NB4 (cell line): Measurements from ENCODE around the gene HDAC4.

Experiments
- DNase-seq: peaks from one replicate; pipeline ENCODE4 v3.0.0; 2010; ENCODE audit warnings: low read depth
- H3K4me3 ChIP-seq: one replicate; pipeline ENCODE4 v1.5.1; 2011; ENCODE audit warnings: mild to moderate bottlenecking, low read depth, low read length, moderate library complexity
- MYC ChIP-seq: IDR thresholded peaks from 2 replicates; pipeline ENCODE4 v1.6.1; 2011; ENCODE audit warnings: low read depth, low read length
- POLR2A ChIP-seq: IDR thresholded peaks from 2 replicates; pipeline ENCODE4 v1.6.1; 2011; ENCODE audit warnings: mild to moderate bottlenecking; ENCODE audit not compliant: insufficient read length; ENCODE audit errors: extremely low read depth
- TF ChIP-seq, protein P1 (sequence below): IDR thresholded peaks from 2 replicates; pipeline ENCODE4 v1.6.1; 2011; ENCODE audit warnings: low read depth, low read length
- TF ChIP-seq, protein P2 (sequence below): IDR thresholded peaks from one replicate; pipeline ENCODE4 v1.5.1; 2012; ENCODE audit warnings: low read depth, low read length

HDAC4 gene

GRCh38 chr2:239303711-239304532 lies 96.9 kb downstream of the HDAC4 start:
- TF ChIP-seq POLR2A (no peak), MYC (no peak)
- TF ChIP-seq, protein P1, sequence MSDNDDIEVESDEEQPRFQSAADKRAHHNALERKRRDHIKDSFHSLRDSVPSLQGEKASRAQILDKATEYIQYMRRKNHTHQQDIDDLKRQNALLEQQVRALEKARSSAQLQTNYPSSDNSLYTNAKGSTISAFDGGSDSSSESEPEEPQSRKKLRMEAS = no peak
- TF ChIP-seq, protein P2, sequence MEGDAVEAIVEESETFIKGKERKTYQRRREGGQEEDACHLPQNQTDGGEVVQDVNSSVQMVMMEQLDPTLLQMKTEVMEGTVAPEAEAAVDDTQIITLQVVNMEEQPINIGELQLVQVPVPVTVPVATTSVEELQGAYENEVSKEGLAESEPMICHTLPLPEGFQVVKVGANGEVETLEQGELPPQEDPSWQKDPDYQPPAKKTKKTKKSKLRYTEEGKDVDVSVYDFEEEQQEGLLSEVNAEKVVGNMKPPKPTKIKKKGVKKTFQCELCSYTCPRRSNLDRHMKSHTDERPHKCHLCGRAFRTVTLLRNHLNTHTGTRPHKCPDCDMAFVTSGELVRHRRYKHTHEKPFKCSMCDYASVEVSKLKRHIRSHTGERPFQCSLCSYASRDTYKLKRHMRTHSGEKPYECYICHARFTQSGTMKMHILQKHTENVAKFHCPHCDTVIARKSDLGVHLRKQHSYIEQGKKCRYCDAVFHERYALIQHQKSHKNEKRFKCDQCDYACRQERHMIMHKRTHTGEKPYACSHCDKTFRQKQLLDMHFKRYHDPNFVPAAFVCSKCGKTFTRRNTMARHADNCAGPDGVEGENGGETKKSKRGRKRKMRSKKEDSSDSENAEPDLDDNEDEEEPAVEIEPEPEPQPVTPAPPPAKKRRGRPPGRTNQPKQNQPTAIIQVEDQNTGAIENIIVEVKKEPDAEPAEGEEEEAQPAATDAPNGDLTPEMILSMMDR = no peak
- H3K4me3 ChIP-seq = no peak overlapping the region
- DNase-seq = no peak

GRCh38 chr2:239302808-239303557 lies 97.8 kb downstream of the HDAC4 start:
- no peak for DNase-seq
- no peak overlapping the region for H3K4me3 ChIP-seq
- TF ChIP-seq, protein P2 = no peak
- TF ChIP-seq MYC = no peak
- TF ChIP-seq, protein P1 = no peak
- no peak for TF ChIP-seq POLR2A

DNA sequence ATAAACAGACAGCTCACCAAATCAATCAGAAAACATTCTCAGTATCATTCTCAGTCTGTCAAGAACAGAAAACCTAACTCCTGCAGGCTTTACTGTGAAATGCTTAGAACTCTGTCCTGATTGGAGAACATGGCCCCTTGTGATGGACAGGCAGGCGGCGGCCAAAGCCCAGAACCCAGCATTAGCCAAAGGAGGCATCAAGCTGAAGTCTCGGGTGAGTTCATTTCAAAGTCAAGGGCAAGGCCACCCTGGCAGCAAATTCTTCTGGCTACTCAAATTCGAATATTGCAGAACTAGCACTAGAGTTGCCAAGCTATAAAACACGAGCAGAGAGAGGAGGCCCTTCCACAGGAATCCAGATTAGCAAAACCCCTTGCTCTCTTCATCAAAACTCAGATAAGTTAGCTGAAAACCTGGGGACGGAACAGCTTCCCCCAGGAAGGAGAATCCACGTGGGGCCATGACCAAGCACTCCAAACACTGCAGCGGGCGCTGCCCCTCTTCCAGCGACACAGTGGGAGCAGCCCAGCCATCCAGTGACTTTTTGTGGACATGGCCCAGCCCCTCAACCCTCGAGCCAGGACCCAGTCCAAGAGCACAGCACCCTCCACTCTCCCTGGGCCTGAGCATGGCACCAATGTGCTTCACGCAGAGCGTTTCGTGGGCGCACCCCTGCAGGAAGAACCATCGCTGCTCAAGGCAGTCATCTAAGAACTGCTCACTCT lies 98.6 kb downstream of the HDAC4 start:
- DNase-seq = no peak
- H3K4me3 ChIP-seq = no peak overlapping the region
- TF ChIP-seq, protein P2 = no peak
- TF ChIP-seq MYC = no peak
- no peak for TF ChIP-seq POLR2A

- TF ChIP-seq, protein P2 = no peak
- TF ChIP-seq, protein P1 = no peak
- TF ChIP-seq MYC (no peak), POLR2A (no peak)
- no peak overlapping the region for H3K4me3 ChIP-seq
- no peak for DNase-seq
Measured at GRCh38 chr2:239300871-239301735, 99.7 kb downstream of the HDAC4 start.

- TF ChIP-seq, protein P1 = no peak
- TF ChIP-seq POLR2A (no peak), MYC (no peak)
- H3K4me3 ChIP-seq = no peak overlapping the region
- DNase-seq = no peak
Measured at GRCh38 chr2:239300242-239300641, 100.6 kb downstream of the HDAC4 start.
